ENCODE measurements around the gene EIF4A3.

Gene EIF4A3

DNA sequence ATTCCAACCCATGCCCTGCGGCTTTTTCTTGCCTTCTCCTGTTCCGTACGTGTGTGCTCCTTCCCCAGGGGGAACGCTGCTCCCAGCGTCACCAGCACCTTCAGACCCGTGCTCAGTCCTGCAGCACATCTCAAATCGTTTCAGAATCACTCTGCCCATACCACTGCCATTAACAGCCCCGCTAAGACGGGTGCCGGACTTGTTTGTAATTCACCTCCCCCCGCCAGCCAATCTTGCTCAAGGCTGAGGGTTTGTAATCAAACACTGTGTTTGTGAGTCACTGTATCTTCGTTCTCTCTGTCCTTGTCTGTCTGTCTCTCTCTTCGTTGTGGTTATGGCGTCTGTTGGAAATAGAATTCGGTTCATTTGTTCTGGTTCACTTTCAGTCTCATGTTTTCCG is 40.2 kb upstream of the EIF4A3 start:
- TF ChIP-seq, protein P1, sequence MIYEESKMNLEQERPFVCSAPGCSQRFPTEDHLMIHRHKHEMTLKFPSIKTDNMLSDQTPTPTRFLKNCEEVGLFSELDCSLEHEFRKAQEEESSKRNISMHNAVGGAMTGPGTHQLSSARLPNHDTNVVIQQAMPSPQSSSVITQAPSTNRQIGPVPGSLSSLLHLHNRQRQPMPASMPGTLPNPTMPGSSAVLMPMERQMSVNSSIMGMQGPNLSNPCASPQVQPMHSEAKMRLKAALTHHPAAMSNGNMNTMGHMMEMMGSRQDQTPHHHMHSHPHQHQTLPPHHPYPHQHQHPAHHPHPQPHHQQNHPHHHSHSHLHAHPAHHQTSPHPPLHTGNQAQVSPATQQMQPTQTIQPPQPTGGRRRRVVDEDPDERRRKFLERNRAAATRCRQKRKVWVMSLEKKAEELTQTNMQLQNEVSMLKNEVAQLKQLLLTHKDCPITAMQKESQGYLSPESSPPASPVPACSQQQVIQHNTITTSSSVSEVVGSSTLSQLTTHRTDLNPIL (CRISPR knock-in tag; IDR thresholded peaks at IDR 0.05; ENCODE audit: low read depth) = no peak
- TF ChIP-seq ZNF8 (CRISPR knock-in tag; IDR thresholded peaks at IDR 0.05) = no peak
- no peak for TF ChIP-seq SNAI2 (CRISPR knock-in tag; IDR thresholded peaks at IDR 0.05)
- TF ChIP-seq ZNF565 (CRISPR knock-in tag; conservative IDR thresholded peaks at IDR 0.05; ENCODE audit: low read depth) = no peak
- TF ChIP-seq PATZ1 (CRISPR knock-in tag; IDR thresholded peaks at IDR 0.05; ENCODE audit: borderline replicate concordance) = no peak
- TF ChIP-seq ZC3H10 (CRISPR knock-in tag; IDR thresholded peaks at IDR 0.05) = no peak
- no peak for TF ChIP-seq ZFP3 (CRISPR knock-in tag; IDR thresholded peaks at IDR 0.05)
- no peak for TF ChIP-seq GLIS3 (CRISPR knock-in tag; IDR thresholded peaks at IDR 0.05)
- TF ChIP-seq ESRRG (CRISPR knock-in tag; IDR thresholded peaks at IDR 0.05) = no peak
- ATAC-seq = no peak

GRCh38 chr17:80185968-80186367 is 39.0 kb upstream of the EIF4A3 start:
- ATAC-seq = no peak
- TF ChIP-seq ARNTL (CRISPR knock-in tag; IDR thresholded peaks at IDR 0.05; ENCODE audit: borderline replicate concordance, low read depth) = no peak
- no peak for TF ChIP-seq SNAI2 (CRISPR knock-in tag; IDR thresholded peaks at IDR 0.05)
- no peak for TF ChIP-seq ZNF70 (CRISPR knock-in tag; IDR thresholded peaks at IDR 0.05)
- TF ChIP-seq ZFP3 (CRISPR knock-in tag; IDR thresholded peaks at IDR 0.05) = no peak
- no peak for TF ChIP-seq OSR1 (CRISPR knock-in tag; IDR thresholded peaks at IDR 0.05)
- TF ChIP-seq ZNF565 (CRISPR knock-in tag; conservative IDR thresholded peaks at IDR 0.05; ENCODE audit: low read depth) = no peak
- TF ChIP-seq TCF4 (CRISPR knock-in tag; IDR thresholded peaks at IDR 0.05; ENCODE audit: borderline replicate concordance) = no peak
- TF ChIP-seq, protein P1 (CRISPR knock-in tag; IDR thresholded peaks at IDR 0.05; ENCODE audit: low read depth) = no peak
- TF ChIP-seq ZFP30 (CRISPR knock-in tag; IDR thresholded peaks at IDR 0.05) = no peak
- TF ChIP-seq, protein P2, sequence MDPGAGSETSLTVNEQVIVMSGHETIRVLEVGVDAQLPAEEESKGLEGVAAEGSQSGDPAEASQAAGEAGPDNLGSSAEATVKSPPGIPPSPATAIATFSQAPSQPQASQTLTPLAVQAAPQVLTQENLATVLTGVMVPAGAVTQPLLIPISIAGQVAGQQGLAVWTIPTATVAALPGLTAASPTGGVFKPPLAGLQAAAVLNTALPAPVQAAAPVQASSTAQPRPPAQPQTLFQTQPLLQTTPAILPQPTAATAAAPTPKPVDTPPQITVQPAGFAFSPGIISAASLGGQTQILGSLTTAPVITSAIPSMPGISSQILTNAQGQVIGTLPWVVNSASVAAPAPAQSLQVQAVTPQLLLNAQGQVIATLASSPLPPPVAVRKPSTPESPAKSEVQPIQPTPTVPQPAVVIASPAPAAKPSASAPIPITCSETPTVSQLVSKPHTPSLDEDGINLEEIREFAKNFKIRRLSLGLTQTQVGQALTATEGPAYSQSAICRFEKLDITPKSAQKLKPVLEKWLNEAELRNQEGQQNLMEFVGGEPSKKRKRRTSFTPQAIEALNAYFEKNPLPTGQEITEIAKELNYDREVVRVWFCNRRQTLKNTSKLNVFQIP (CRISPR knock-in tag; IDR thresholded peaks at IDR 0.05; ENCODE audit: borderline replicate concordance, low read depth) = no peak
- TF ChIP-seq PATZ1 (CRISPR knock-in tag; IDR thresholded peaks at IDR 0.05; ENCODE audit: borderline replicate concordance) = no peak
- TF ChIP-seq ZC3H10 (CRISPR knock-in tag; IDR thresholded peaks at IDR 0.05) = no peak

DNA sequence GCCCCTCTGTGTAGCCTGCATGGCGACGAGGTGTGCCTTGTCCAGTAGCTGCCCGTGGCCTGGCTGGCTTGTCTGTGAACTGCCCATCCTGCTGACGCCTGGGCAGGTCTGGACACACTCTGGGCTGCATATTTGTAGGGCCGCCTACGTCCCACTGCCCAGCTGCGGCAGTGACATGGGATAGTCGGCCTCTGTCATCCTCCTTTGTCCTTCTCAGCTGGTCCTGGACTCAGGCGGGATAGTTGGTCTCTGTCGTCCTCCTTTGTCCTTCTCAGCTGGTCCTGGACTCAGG is 37.4 kb upstream of the EIF4A3 start:
- no peak for TF ChIP-seq ZNF8 (CRISPR knock-in tag; IDR thresholded peaks at IDR 0.05)
- ATAC-seq = no peak; the same call in 2 of the 3 replicates

- no peak; the same call in 2 of the 3 replicates for ATAC-seq
- TF ChIP-seq ZFP30 (CRISPR knock-in tag; IDR thresholded peaks at IDR 0.05) = no peak
- TF ChIP-seq GLIS3 (CRISPR knock-in tag; IDR thresholded peaks at IDR 0.05) = no peak
- TF ChIP-seq, protein P1 (CRISPR knock-in tag; IDR thresholded peaks at IDR 0.05; ENCODE audit: low read depth) = no peak
- no peak for TF ChIP-seq PPARA (CRISPR knock-in tag; IDR thresholded peaks at IDR 0.05; ENCODE audit: borderline replicate concordance)
- no peak for TF ChIP-seq ZC3H10 (CRISPR knock-in tag; IDR thresholded peaks at IDR 0.05)
- TF ChIP-seq ZFP3 (CRISPR knock-in tag; IDR thresholded peaks at IDR 0.05) = no peak
- no peak for TF ChIP-seq CSRNP3 (CRISPR knock-in tag; IDR thresholded peaks at IDR 0.05)
- TF ChIP-seq, protein P2 (CRISPR knock-in tag; IDR thresholded peaks at IDR 0.05; ENCODE audit: borderline replicate concordance, low read depth) = no peak
- no peak for TF ChIP-seq PATZ1 (CRISPR knock-in tag; IDR thresholded peaks at IDR 0.05; ENCODE audit: borderline replicate concordance)
- TF ChIP-seq ZNF8 (CRISPR knock-in tag; IDR thresholded peaks at IDR 0.05) = no peak
- TF ChIP-seq ZNF70 (CRISPR knock-in tag; IDR thresholded peaks at IDR 0.05) = no peak
- no peak for TF ChIP-seq ZNF565 (CRISPR knock-in tag; conservative IDR thresholded peaks at IDR 0.05; ENCODE audit: low read depth)
- TF ChIP-seq ARNTL (CRISPR knock-in tag; IDR thresholded peaks at IDR 0.05; ENCODE audit: borderline replicate concordance, low read depth) = no peak
- TF ChIP-seq OSR1 (CRISPR knock-in tag; IDR thresholded peaks at IDR 0.05) = no peak
These were observed 36.9 kb upstream of the EIF4A3 start for GRCh38 chr17:80183581-80184422.

Data from SK-N-SH treated with all-trans-retinoic acid at 6 μM for 48 hours (cell line).